ENCODE measurements around the gene EVI5L. TPM values are rescaled to one million over a fixed set of nuclear protein-coding genes. Genes with fewer than 3 reads are reported as not detected.

EVI5L gene
- total and polyA plus RNA-seq, 2 of the 13 experiments (the other 11 are each of a cell fraction or from before 2014, with no cell fraction given): 1.7 to 2.4 TPM

DNA sequence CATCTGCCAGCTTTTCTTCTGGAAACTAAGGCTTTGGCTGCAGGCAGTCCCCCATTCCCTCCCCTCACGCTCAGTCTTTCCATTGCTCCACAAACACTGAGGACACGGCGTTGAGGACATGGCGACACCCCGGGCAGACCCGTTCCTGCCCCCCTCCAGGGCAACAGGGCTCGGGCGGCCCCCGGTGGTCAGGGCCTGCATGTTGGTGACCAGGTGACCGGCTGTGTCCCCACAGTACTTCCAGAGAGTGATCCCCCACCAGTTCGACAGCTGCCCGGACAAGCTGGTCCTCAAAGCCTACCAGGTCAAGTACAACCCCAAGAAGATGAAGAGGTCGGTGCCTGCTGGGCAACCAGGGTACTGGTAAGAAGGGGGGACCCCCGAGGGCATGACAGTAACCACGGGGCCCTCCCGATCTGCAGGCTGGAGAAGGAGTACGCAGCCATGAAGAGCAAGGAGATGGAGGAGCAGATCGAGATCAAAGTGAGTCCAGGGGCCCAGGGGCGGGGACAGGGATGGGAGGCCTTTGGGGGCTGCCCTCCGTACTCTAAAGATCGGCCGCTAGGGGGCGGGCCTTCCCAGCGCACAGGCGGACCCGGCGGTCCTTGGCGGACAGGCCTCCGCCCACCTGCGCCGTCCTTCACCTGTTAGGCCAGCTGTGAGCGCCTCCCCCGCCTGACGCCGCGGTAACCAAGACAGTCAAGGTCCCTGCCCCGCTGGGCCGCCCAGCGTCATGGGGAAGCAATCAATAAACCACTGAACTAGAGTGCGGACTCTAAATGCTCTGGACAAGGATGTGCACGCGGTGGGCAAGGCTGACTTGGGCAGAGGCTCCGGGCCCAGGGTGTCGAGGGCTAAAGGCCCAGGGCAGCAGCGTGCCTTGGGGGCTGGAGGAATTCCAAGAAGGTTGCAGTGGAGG, 23.1 kb downstream of the EVI5L start (continued):
- TF ChIP-seq, protein P1, sequence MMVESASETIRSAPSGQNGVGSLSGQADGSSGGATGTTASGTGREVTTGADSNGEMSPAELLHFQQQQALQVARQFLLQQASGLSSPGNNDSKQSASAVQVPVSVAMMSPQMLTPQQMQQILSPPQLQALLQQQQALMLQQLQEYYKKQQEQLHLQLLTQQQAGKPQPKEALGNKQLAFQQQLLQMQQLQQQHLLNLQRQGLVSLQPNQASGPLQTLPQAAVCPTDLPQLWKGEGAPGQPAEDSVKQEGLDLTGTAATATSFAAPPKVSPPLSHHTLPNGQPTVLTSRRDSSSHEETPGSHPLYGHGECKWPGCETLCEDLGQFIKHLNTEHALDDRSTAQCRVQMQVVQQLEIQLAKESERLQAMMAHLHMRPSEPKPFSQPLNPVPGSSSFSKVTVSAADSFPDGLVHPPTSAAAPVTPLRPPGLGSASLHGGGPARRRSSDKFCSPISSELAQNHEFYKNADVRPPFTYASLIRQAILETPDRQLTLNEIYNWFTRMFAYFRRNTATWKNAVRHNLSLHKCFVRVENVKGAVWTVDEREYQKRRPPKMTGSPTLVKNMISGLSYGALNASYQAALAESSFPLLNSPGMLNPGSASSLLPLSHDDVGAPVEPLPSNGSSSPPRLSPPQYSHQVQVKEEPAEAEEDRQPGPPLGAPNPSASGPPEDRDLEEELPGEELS (CRISPR knock-in tag; IDR thresholded peaks at IDR 0.05): peak; percentile 88
- TF ChIP-seq, protein P2, sequence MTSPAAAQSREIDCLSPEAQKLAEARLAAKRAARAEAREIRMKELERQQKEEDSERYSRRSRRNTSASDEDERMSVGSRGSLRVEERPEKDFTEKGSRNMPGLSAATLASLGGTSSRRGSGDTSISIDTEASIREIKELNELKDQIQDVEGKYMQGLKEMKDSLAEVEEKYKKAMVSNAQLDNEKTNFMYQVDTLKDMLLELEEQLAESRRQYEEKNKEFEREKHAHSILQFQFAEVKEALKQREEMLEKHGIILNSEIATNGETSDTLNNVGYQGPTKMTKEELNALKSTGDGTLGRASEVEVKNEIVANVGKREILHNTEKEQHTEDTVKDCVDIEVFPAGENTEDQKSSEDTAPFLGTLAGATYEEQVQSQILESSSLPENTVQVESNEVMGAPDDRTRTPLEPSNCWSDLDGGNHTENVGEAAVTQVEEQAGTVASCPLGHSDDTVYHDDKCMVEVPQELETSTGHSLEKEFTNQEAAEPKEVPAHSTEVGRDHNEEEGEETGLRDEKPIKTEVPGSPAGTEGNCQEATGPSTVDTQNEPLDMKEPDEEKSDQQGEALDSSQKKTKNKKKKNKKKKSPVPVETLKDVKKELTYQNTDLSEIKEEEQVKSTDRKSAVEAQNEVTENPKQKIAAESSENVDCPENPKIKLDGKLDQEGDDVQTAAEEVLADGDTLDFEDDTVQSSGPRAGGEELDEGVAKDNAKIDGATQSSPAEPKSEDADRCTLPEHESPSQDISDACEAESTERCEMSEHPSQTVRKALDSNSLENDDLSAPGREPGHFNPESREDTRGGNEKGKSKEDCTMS (CRISPR knock-in tag; conservative IDR thresholded peaks at IDR 0.05): 0 out of 2 replicates have a peak, but pooled peaks have one; percentile 62
- TF ChIP-seq ATF1 (CRISPR knock-in tag; IDR thresholded peaks at IDR 0.05) (peak; percentile 51), PCBP2 (optimal IDR thresholded peaks at IDR 0.05; ENCODE audit: low read depth, low read length, poor library complexity, severe bottlenecking) (no peak), KDM3A (CRISPR knock-in tag; IDR thresholded peaks at IDR 0.05; ENCODE audit: low read depth) (peak; percentile 98), CBX1 (IDR thresholded peaks at IDR 0.05; ENCODE audit: low read depth) (no peak), ZNF563 (CRISPR knock-in tag; IDR thresholded peaks at IDR 0.05) (peak; percentile 82; the same call in 1 of the 2 replicates), GTF3A (CRISPR knock-in tag; conservative IDR thresholded peaks at IDR 0.05) (0 out of 2 replicates have a peak, but pooled peaks have one; percentile 55), HNRNPLL (IDR thresholded peaks at IDR 0.05; ENCODE audit: low read depth, low read length, poor library complexity, severe bottlenecking) (peak; percentile 69), SP4 (CRISPR knock-in tag; IDR thresholded peaks at IDR 0.05) (peak; percentile 93), SOX13 (IDR thresholded peaks at IDR 0.05) (no peak), SOX13 (CRISPR knock-in tag; conservative IDR thresholded peaks at IDR 0.05 in 1 of 2, IDR thresholded peaks at IDR 0.05 in 1 of 2) (peak in 1 of 2 experiments; percentile 66; a peak in 2 of 4 replicates), ZNF629 (CRISPR knock-in tag; conservative IDR thresholded peaks at IDR 0.05) (no peak; the same call in none of the 2 replicates), DNMT3B (CRISPR knock-in tag; conservative IDR thresholded peaks at IDR 0.05) (peak; percentile 87), ADNP (CRISPR knock-in tag; IDR thresholded peaks at IDR 0.05) (peak; percentile 49; the same call in 1 of the 2 replicates), NAIF1 (CRISPR knock-in tag; IDR thresholded peaks at IDR 0.05; ENCODE audit: borderline replicate concordance) (peak; percentile 76; the same call in 1 of the 2 replicates), STAT5B (CRISPR knock-in tag; IDR thresholded peaks at IDR 0.05) (peak; percentile 58; the same call in 1 of the 2 replicates), MAFG (CRISPR knock-in tag; IDR thresholded peaks at IDR 0.05) (no peak)
- TF ChIP-seq, protein P3, sequence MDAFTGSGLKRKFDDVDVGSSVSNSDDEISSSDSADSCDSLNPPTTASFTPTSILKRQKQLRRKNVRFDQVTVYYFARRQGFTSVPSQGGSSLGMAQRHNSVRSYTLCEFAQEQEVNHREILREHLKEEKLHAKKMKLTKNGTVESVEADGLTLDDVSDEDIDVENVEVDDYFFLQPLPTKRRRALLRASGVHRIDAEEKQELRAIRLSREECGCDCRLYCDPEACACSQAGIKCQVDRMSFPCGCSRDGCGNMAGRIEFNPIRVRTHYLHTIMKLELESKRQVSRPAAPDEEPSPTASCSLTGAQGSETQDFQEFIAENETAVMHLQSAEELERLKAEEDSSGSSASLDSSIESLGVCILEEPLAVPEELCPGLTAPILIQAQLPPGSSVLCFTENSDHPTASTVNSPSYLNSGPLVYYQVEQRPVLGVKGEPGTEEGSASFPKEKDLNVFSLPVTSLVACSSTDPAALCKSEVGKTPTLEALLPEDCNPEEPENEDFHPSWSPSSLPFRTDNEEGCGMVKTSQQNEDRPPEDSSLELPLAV (CRISPR knock-in tag; conservative IDR thresholded peaks at IDR 0.05; ENCODE audit: low read depth): no peak
- TF ChIP-seq, protein P4, sequence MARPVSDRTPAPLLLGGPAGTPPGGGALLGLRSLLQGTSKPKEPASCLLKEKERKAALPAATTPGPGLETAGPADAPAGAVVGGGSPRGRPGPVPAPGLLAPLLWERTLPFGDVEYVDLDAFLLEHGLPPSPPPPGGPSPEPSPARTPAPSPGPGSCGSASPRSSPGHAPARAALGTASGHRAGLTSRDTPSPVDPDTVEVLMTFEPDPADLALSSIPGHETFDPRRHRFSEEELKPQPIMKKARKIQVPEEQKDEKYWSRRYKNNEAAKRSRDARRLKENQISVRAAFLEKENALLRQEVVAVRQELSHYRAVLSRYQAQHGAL (CRISPR knock-in tag; IDR thresholded peaks at IDR 0.05; ENCODE audit: not compliant biosample characterization): no peak
- TF ChIP-seq, protein P5, sequence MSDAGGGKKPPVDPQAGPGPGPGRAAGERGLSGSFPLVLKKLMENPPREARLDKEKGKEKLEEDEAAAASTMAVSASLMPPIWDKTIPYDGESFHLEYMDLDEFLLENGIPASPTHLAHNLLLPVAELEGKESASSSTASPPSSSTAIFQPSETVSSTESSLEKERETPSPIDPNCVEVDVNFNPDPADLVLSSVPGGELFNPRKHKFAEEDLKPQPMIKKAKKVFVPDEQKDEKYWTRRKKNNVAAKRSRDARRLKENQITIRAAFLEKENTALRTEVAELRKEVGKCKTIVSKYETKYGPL (CRISPR knock-in tag; IDR thresholded peaks at IDR 0.05): no peak
